Activated naive CD4-positive, alpha-beta T cell treated with anti-CD3 and anti-CD28 coated beads, Interleukin-2, amount 50 U/mL, for 72 hours (primary cell): ENCODE measurements around the gene TTLL5. TPM values are rescaled to one million over a fixed set of nuclear protein-coding genes. Genes with fewer than 3 reads are reported as not detected.

ENCODE experiments used
- ATAC-seq, 2 donors: fragments of 150-1000 bp; cut with Tn5 transposase; 2 replicates each; pipeline ENCODE4 v1.10.0; 2021; ENCODE audit warnings: mild to moderate bottlenecking in 2 of 2, moderate library complexity in 2 of 2
- DNase-seq, 2 donors: peaks; one replicate each; pipeline ENCODE4 v3.0.0; 2021 to 2022; ENCODE audit warnings: low spot score in 2 of 2
- H3K27ac Mint-ChIP-seq, 2 donors: one replicate each; pipeline ENCODE4 v1.8.0; 2022; ENCODE audit warnings: mild to moderate bottlenecking in 2 of 2, mixed read lengths in 2 of 2
- H3K36me3 Mint-ChIP-seq, 2 donors: one replicate each; pipeline ENCODE4 v1.8.0; 2022; ENCODE audit warnings: mixed read lengths in 2 of 2
- H3K9me3 Mint-ChIP-seq, 2 donors: one replicate each; pipeline ENCODE4 v1.8.0; 2022; ENCODE audit warnings: mixed read lengths in 2 of 2
- total RNA-seq, 2 donors: library from RNA; stranded (reverse); gene quantifications; one replicate each; pipeline ENCODE4 v1.2.3, GENCODE V29; 2022

TTLL5 gene
- total RNA-seq, 2 donors from 2014 or later, result 36.6 TPM

GRCh38 chr14:75823334-75823733 lies 162.3 kb downstream of the TTLL5 start:
- Mint-ChIP-seq H3K36me3 (peaks cover 7 to 16% of the 10 kb centered on the region in 2 donors), H3K27ac (peak overlapping the region in 1 of 2 donors; percentile 36), H3K9me3 (no peaks in the 10 kb centered on the region)
- ATAC-seq (no peak), DNase-seq (no peak)

- H3K36me3 Mint-ChIP-seq, result peaks cover 7 to 16% of the 10 kb centered on the region in 2 donors
- ATAC-seq (peak in 1 of 2 donors; percentile 38), DNase-seq (no peak)
- H3K9me3 Mint-ChIP-seq, result no peaks in the 10 kb centered on the region
- H3K27ac Mint-ChIP-seq, result no peak overlapping the region
These were observed 163.3 kb downstream of the TTLL5 start for GRCh38 chr14:75824318-75824717.

- Mint-ChIP-seq H3K36me3 (peaks cover 7 to 16% of the 10 kb centered on the region in 2 donors), H3K27ac (no peak overlapping the region), H3K9me3 (no peaks in the 10 kb centered on the region)
- DNase-seq (no peak), ATAC-seq (no peak)
These were observed 164.1 kb downstream of the TTLL5 start for GRCh38 chr14:75825147-75825592.

GRCh38 chr14:75826599-75826998 lies 165.6 kb downstream of the TTLL5 start:
- DNase-seq (no peak), ATAC-seq (no peak)
- no peak overlapping the region for H3K27ac Mint-ChIP-seq
- peaks cover 0 to 13% of the 10 kb centered on the region in 2 donors for H3K36me3 Mint-ChIP-seq
- H3K9me3 Mint-ChIP-seq, result no peaks in the 10 kb centered on the region

- H3K36me3 Mint-ChIP-seq, result peaks cover 0 to 13% of the 10 kb centered on the region in 2 donors
- no peaks in the 10 kb centered on the region for H3K9me3 Mint-ChIP-seq
- no peak for DNase-seq
- ATAC-seq, result no peak
- H3K27ac Mint-ChIP-seq, result no peak overlapping the region
These were observed 166.3 kb downstream of the TTLL5 start for GRCh38 chr14:75827331-75827730.

- no peaks in the 10 kb centered on the region for H3K9me3 Mint-ChIP-seq
- no peak overlapping the region for H3K27ac Mint-ChIP-seq
- DNase-seq (no peak), ATAC-seq (no peak)
- H3K36me3 Mint-ChIP-seq, result peaks cover 0 to 12% of the 10 kb centered on the region in 2 donors
These were observed 168.3 kb downstream of the TTLL5 start for GRCh38 chr14:75829316-75829715.

GRCh38 chr14:75831455-75831854 lies 170.4 kb downstream of the TTLL5 start:
- Mint-ChIP-seq H3K27ac (no peak overlapping the region), H3K36me3 (peaks cover 0 to 19% of the 10 kb centered on the region in 2 donors), H3K9me3 (no peaks in the 10 kb centered on the region)
- ATAC-seq (peak; percentile 47 to 66), DNase-seq (no peak)

- Mint-ChIP-seq H3K36me3 (peaks cover 0 to 19% of the 10 kb centered on the region in 2 donors), H3K27ac (no peak overlapping the region), H3K9me3 (no peaks in the 10 kb centered on the region)
- DNase-seq, result no peak
- ATAC-seq, result no peak
These were observed 170.9 kb downstream of the TTLL5 start for GRCh38 chr14:75831952-75832351.

- H3K9me3 Mint-ChIP-seq, result no peaks in the 10 kb centered on the region
- ATAC-seq (no peak), DNase-seq (no peak)
- H3K36me3 Mint-ChIP-seq, result peaks cover 0 to 19% of the 10 kb centered on the region in 2 donors
- H3K27ac Mint-ChIP-seq, result no peak overlapping the region
These were observed 171.7 kb downstream of the TTLL5 start for GRCh38 chr14:75832621-75833297.

- DNase-seq, result no peak
- no peaks in the 10 kb centered on the region for H3K9me3 Mint-ChIP-seq
- no peak overlapping the region for H3K27ac Mint-ChIP-seq
- peaks cover under 1 to 24% of the 10 kb centered on the region in 2 donors for H3K36me3 Mint-ChIP-seq
- no peak for ATAC-seq
These were observed 172.4 kb downstream of the TTLL5 start for GRCh38 chr14:75833326-75834020.

GRCh38 chr14:75835156-75835725 lies 174.2 kb downstream of the TTLL5 start:
- ATAC-seq (no peak), DNase-seq (no peak)
- Mint-ChIP-seq H3K9me3 (peaks cover 0 to 8% of the 10 kb centered on the region in 2 donors), H3K36me3 (peaks cover 10 to 41% of the 10 kb centered on the region in 2 donors), H3K27ac (no peak overlapping the region)

GRCh38 chr14:75835737-75836136 lies 174.7 kb downstream of the TTLL5 start:
- ATAC-seq (no peak), DNase-seq (no peak)
- Mint-ChIP-seq H3K36me3 (peaks cover 10 to 41% of the 10 kb centered on the region in 2 donors), H3K27ac (no peak overlapping the region), H3K9me3 (peaks cover 0 to 8% of the 10 kb centered on the region in 2 donors)

- peak; percentile 43 to 82 for ATAC-seq
- peaks cover 0 to 8% of the 10 kb centered on the region in 2 donors for H3K9me3 Mint-ChIP-seq
- no peak for DNase-seq
- peaks cover 10 to 41% of the 10 kb centered on the region in 2 donors for H3K36me3 Mint-ChIP-seq
- no peak overlapping the region for H3K27ac Mint-ChIP-seq
These were observed 176.2 kb downstream of the TTLL5 start for GRCh38 chr14:75837151-75837787.

GRCh38 chr14:75840911-75841310 lies 179.9 kb downstream of the TTLL5 start:
- Mint-ChIP-seq H3K36me3 (peaks cover 10 to 27% of the 10 kb centered on the region in 2 donors), H3K27ac (no peak overlapping the region), H3K9me3 (peaks cover 0 to 8% of the 10 kb centered on the region in 2 donors)
- no peak for ATAC-seq
- no peak for DNase-seq

GRCh38 chr14:75842551-75842950 lies 181.5 kb downstream of the TTLL5 start:
- Mint-ChIP-seq H3K27ac (no peak overlapping the region), H3K36me3 (peaks cover 10 to 23% of the 10 kb centered on the region in 2 donors), H3K9me3 (peaks cover 0 to 8% of the 10 kb centered on the region in 2 donors)
- DNase-seq (no peak), ATAC-seq (no peak)

GRCh38 chr14:75844486-75844885 lies 183.4 kb downstream of the TTLL5 start:
- Mint-ChIP-seq H3K36me3 (peaks cover 0 to 7% of the 10 kb centered on the region in 2 donors), H3K27ac (no peak overlapping the region), H3K9me3 (peaks cover 0 to under 1% of the 10 kb centered on the region in 2 donors)
- no peak for ATAC-seq
- DNase-seq, result no peak
